HCT116 (cell line): ENCODE results near the gene ANXA2. TPM values are rescaled to one million over a fixed set of nuclear protein-coding genes. Genes with fewer than 3 reads are reported as not detected.

ENCODE experiments used
- ATAC-seq: fragments of 200-7000 bp; cut with Tn5 transposase; 2 replicates; pipeline ENCODE4 v1.9.1; 2020; ENCODE audit warnings: mild to moderate bottlenecking, moderate library complexity
- BruUV-seq: library from RNA; stranded (reverse); fragments of 400-500 nt; replicated peaks from 2 replicates; lab custom pipeline; 2021; lab: Mats Ljungman, UMichigan
- CTCF ChIA-PET: fragments of 300-600 bp; sonication (Branson Sonifier 250); formaldehyde crosslinking; loops from one replicate; lab custom pipeline; 2021; ENCODE audit warnings: antibody characterized with exemption; lab: Charles Lee
- POLR2A ChIA-PET: fragments of 300-600, 350-600 bp; sonication (Branson Sonifier 250); formaldehyde crosslinking; loops from one replicate; lab custom pipeline; 2021; ENCODE audit warnings: antibody characterized with exemption; lab: Charles Lee
- RAD21 ChIA-PET, 2 experiments: fragments of 300-600 bp; sonication (Branson Sonifier 250); formaldehyde crosslinking; loops; one replicate each; lab custom pipeline; 2023; ENCODE audit warnings: low total read pairs in 2 of 2; ENCODE audit not compliant: uncharacterized antibody in 2 of 2, unreplicated experiment in 2 of 2, low non-redundant PET in 1 of 2; lab: Charles Lee
- DNase-seq: peaks from one replicate; pipeline ENCODE4 v3.0.0-alpha.2; 2010; ENCODE audit warnings: low read depth, low spot score
- H2AFZ ChIP-seq: fragments of 200-600 bp; shearing (Covaris generic), sonication (generic); 2 replicates; pipeline ENCODE4 v1.6.1; 2017; ENCODE audit warnings: low read depth, mixed run types, mixed read lengths, antibody characterized with exemption, low read length; ENCODE audit not compliant: poor library complexity, severe bottlenecking
- H3K27ac ChIP-seq: 2 replicates; pipeline ENCODE4 v1.5.1; 2012; ENCODE audit warnings: low read depth, low read length
- H3K27me3 ChIP-seq: fragments of 200-600 bp; sonication (generic); 2 replicates; pipeline ENCODE4 v1.6.1; 2016; ENCODE audit warnings: mixed run types, low read length, mixed read lengths; ENCODE audit not compliant: insufficient read depth
- H3K36me3 ChIP-seq, 2 experiments: fragments of 200-500 bp in 1 of 2; fragments of 200-600 bp in 1 of 2; sonication (Bioruptor generic) in 1 of 2; sonication (generic) in 1 of 2; 2 replicates each; pipeline versions ENCODE4 v1.5.1 to v1.6.1; 2014 to 2016; ENCODE audit warnings: low read length in 2 of 2, inconsistent platforms in 1 of 2, mixed read lengths in 1 of 2, mixed run types in 1 of 2; ENCODE audit not compliant: insufficient read depth in 2 of 2, control insufficient read depth in 1 of 2
- H3K4me1 ChIP-seq, 2 experiments: fragments of 200-600 bp in 1 of 2; sonication (generic) in 1 of 2; 2 replicates each; pipeline versions ENCODE4 v1.5.1 to v1.6.1; 2012 to 2017; ENCODE audit warnings: low read length in 2 of 2, inconsistent platforms in 1 of 2, mild to moderate bottlenecking in 1 of 2, mixed read lengths in 1 of 2, mixed run types in 1 of 2, moderate library complexity in 1 of 2; ENCODE audit not compliant: insufficient read depth in 2 of 2, control insufficient read depth in 1 of 2
- H3K4me2 ChIP-seq: fragments of 200-600 bp; sonication (generic); 2 replicates; pipeline ENCODE4 v1.6.1; 2017; ENCODE audit warnings: mixed run types, low read length, mixed read lengths
- H3K4me3 ChIP-seq, 2 experiments: fragments of 200-600 bp in 1 of 2; sonication (generic) in 1 of 2; replicated peaks in 1 of 2; 2 replicates each; pipeline ENCODE4 v1.5.1; 2011 to 2016; ENCODE audit warnings: low read length in 2 of 2, control low read depth in 1 of 2, low read depth in 1 of 2, mild to moderate bottlenecking in 1 of 2, mixed read lengths in 1 of 2, mixed run types in 1 of 2
- H3K79me2 ChIP-seq: fragments of 200-600 bp; sonication (generic); 2 replicates; pipeline ENCODE4 v1.6.1; 2017; ENCODE audit warnings: mild to moderate bottlenecking, mixed run types, low read length, moderate library complexity, mixed read lengths; ENCODE audit not compliant: insufficient read depth
- H3K9ac ChIP-seq: fragments of 200-600 bp; sonication (generic); 2 replicates; pipeline ENCODE4 v1.6.1; 2016; ENCODE audit warnings: low read length, mixed read lengths
- H3K9me2 ChIP-seq: fragments of 200-600 bp; sonication (generic), shearing (Covaris generic); 2 replicates; pipeline ENCODE4 v1.6.1; 2017; ENCODE audit warnings: mixed run types, mild to moderate bottlenecking, moderate library complexity; ENCODE audit not compliant: insufficient read depth
- H3K9me3 ChIP-seq, 2 experiments: fragments of 200-500 bp in 1 of 2; fragments of 200-600 bp in 1 of 2; sonication (Bioruptor generic) in 1 of 2; sonication (generic) in 1 of 2; 2 replicates each; pipeline ENCODE4 v1.6.1; 2014 to 2017; ENCODE audit warnings: low read length in 2 of 2, mixed read lengths in 2 of 2, inconsistent platforms in 1 of 2, low read depth in 1 of 2, mild to moderate bottlenecking in 1 of 2, mixed run types in 1 of 2, moderate library complexity in 1 of 2; ENCODE audit not compliant: control insufficient read depth in 1 of 2, insufficient read depth in 1 of 2
- H4K20me1 ChIP-seq: fragments of 200-600 bp; sonication (generic), shearing (Covaris generic); 2 replicates; pipeline ENCODE4 v1.6.1; 2017; ENCODE audit warnings: mixed run types, mild to moderate bottlenecking, moderate library complexity; ENCODE audit not compliant: insufficient read depth
- ATF3 ChIP-seq: IDR thresholded peaks from 2 replicates; pipeline ENCODE4 v1.6.1; 2012
- CBX3 ChIP-seq: IDR thresholded peaks from 2 replicates; pipeline ENCODE4 v1.6.1; 2012; ENCODE audit warnings: low read depth
- CEBPB ChIP-seq: IDR thresholded peaks from 2 replicates; pipeline ENCODE4 v1.6.1; 2012; ENCODE audit warnings: low read depth
- EGR1 ChIP-seq: IDR thresholded peaks from 2 replicates; pipeline ENCODE4 v1.6.1; 2012; ENCODE audit warnings: low read depth
- FOSL1 ChIP-seq: IDR thresholded peaks from 2 replicates; pipeline ENCODE4 v1.6.1; 2012; ENCODE audit warnings: low read depth
- POLR2AphosphoS5 ChIP-seq: IDR thresholded peaks from 2 replicates; pipeline ENCODE4 v1.6.1; 2011; ENCODE audit warnings: mild to moderate bottlenecking, low read depth, low read length, moderate library complexity
- REST ChIP-seq: IDR thresholded peaks from 2 replicates; pipeline ENCODE4 v1.6.1; 2012; ENCODE audit warnings: low read depth
- YY1 ChIP-seq: IDR thresholded peaks from 2 replicates; pipeline ENCODE4 v1.6.1; 2011; ENCODE audit warnings: low read length, low read depth, moderate library complexity, mild to moderate bottlenecking; ENCODE audit not compliant: insufficient replicate concordance; ENCODE audit errors: extremely low read depth
- intact Hi-C: fragments of 100-400 bp; cut with micrococcal nuclease; formaldehyde crosslinking; loops from 2 replicates; pipeline ENCODE4 v1.10.0; 2022
- total RNA-seq: library from RNA; stranded (reverse); gene quantifications from one replicate; pipeline ENCODE4 v1.2.1, GENCODE V29; 2021; ENCODE audit not compliant: unreplicated experiment

The ANXA2 gene
- total RNA-seq, 1 experiment from 2014 or later, result 1,298 TPM

- ChIA-PET CTCF (interaction anchor here (0.7 to 4.7 kb wide), 7 partner anchors 120 to 644 kb away, joined by 3 to 76 read pairs (median 14); no protein-coding TSS in a partner anchor), POLR2A (no interaction called here)
- peaks cover 42% of the 10 kb centered on the region for H3K27me3 ChIP-seq
Observed at GRCh38 chr15:60324706-60325438, 72.9 kb downstream of the ANXA2 start.

More at GRCh38 chr15:60324706-60325438, 72.9 kb downstream of the ANXA2 start:
- Histone ChIP-seq H3K79me2 (no peaks in the 10 kb centered on the region), H3K9me2 (no peaks in the 10 kb centered on the region), H3K4me2 (no peak overlapping the region), H3K36me3 (no peaks in the 10 kb centered on the region), H4K20me1 (peaks cover 5% of the 10 kb centered on the region; the same call in 1 of the 2 replicates), H3K4me3 (no peak overlapping the region), H3K9me3 (no peaks in the 10 kb centered on the region), H2AFZ (no peak overlapping the region), H3K9ac (no peak overlapping the region), H3K4me1 (no peaks in the 10 kb centered on the region), H3K27ac (no peak overlapping the region)
- no peak for ATAC-seq
- TF ChIP-seq FOSL1 (no peak), REST (no peak), YY1 (no peak), EGR1 (no peak), ATF3 (no peak), CBX3 (no peak), POLR2AphosphoS5 (no peak), CEBPB (no peak)
- intact Hi-C loops, result loop anchor here (5.0 kb wide), 3 partner anchors 188 to 793 kb away; no protein-coding TSS in a partner anchor
- no TSS peak for BruUV-seq
- RAD21 ChIA-PET, result interaction anchor here (0.7 to 2.1 kb wide), 2 partner anchors 600 to 633 kb away, joined by 3 to 6 read pairs; no protein-coding TSS in a partner anchor
- DNase-seq, result no peak
